Smooth muscle cell (in vitro differentiated cells): ENCODE results near the gene GREM2. TPM values are rescaled to one million over a fixed set of nuclear protein-coding genes. Genes with fewer than 3 reads are reported as not detected.

Source experiments
- DNase-seq: peaks from one replicate; lab custom pipeline; 2025; ENCODE audit not compliant: unreplicated experiment; lab: John Stamatoyannopoulos, UW
- H2AFZ ChIP-seq: fragments of 200-600 bp; sonication (generic); 2 replicates; pipeline ENCODE4 v1.6.0; 2016; ENCODE audit warnings: antibody characterized with exemption, low read depth, mild to moderate bottlenecking
- H3F3A ChIP-seq: fragments of 200-600 bp; sonication (generic); 2 replicates; pipeline ENCODE4 v1.6.0; 2017; ENCODE audit warnings: antibody characterized with exemption, low read depth
- H3K27ac ChIP-seq: fragments of 200-600 bp; sonication (generic); 2 replicates; pipeline ENCODE4 v1.5.1; 2016; ENCODE audit warnings: low read depth, mild to moderate bottlenecking
- H3K27me3 ChIP-seq: fragments of 200-600 bp; sonication (generic); 2 replicates; pipeline ENCODE4 v1.6.1; 2016; ENCODE audit warnings: low read depth, mild to moderate bottlenecking
- H3K36me3 ChIP-seq: fragments of 200-600 bp; sonication (generic); 2 replicates; pipeline ENCODE4 v1.5.1; 2016; ENCODE audit warnings: low read depth
- H3K4me1 ChIP-seq: fragments of 200-600 bp; sonication (generic); 2 replicates; pipeline ENCODE4 v1.5.1; 2016; ENCODE audit warnings: low read depth
- H3K4me2 ChIP-seq: fragments of 200-600 bp; sonication (generic); 2 replicates; pipeline ENCODE4 v1.6.0; 2016; ENCODE audit warnings: mild to moderate bottlenecking
- H3K4me3 ChIP-seq: fragments of 200-600 bp; sonication (generic); 2 replicates; pipeline ENCODE4 v1.5.1; 2016; ENCODE audit warnings: mild to moderate bottlenecking
- H3K79me2 ChIP-seq: fragments of 200-600 bp; sonication (generic); 2 replicates; pipeline ENCODE4 v1.6.0; 2016; ENCODE audit warnings: low read depth, mild to moderate bottlenecking
- H3K9ac ChIP-seq: fragments of 200-600 bp; sonication (generic); 2 replicates; pipeline ENCODE4 v1.6.0; 2016; ENCODE audit warnings: low read depth
- H3K9me3 ChIP-seq: fragments of 200-600 bp; sonication (generic); replicated peaks from 2 replicates; pipeline ENCODE4 v1.5.1; 2016; ENCODE audit warnings: low read depth
- H4K20me1 ChIP-seq: fragments of 200-600 bp; sonication (generic); 2 replicates; pipeline ENCODE4 v1.6.0; 2016; ENCODE audit warnings: low read depth
- WGBS: methylation state at CpG from one replicate; pipeline ENCODE4 v1.1.7; 2016; ENCODE audit warnings: low lambda C conversion rate; 5-methylcytosine and 5-hydroxymethylcytosine counted together
- polyA plus RNA-seq: library from polyadenylated mRNA; unstranded; fragments of >200 nt; fragmentation: Nextera tagmentation; extraction: Ambion mirVana; gene quantifications from 2 replicates; pipeline ENCODE4 v1.2.1, GENCODE V29; 2016
- total RNA-seq: library from RNA; depleted of rRNA; stranded (reverse); fragments of >200 nt; gene quantifications from 2 replicates; pipeline ENCODE4 v1.2.3, GENCODE V29; 2014
- TF ChIP-seq, protein P1 (sequence below): fragments of 200-600 bp; sonication (generic); IDR thresholded peaks from 2 replicates; pipeline ENCODE4 v1.5.1; 2017; ENCODE audit warnings: borderline replicate concordance, mild to moderate bottlenecking, antibody characterized with exemption; ENCODE audit not compliant: insufficient read depth, poor library complexity, severe bottlenecking

The GREM2 gene
- total and polyA plus RNA-seq, 2 experiments from 2014 or later, result 8.0 to 15.1 TPM

DNA sequence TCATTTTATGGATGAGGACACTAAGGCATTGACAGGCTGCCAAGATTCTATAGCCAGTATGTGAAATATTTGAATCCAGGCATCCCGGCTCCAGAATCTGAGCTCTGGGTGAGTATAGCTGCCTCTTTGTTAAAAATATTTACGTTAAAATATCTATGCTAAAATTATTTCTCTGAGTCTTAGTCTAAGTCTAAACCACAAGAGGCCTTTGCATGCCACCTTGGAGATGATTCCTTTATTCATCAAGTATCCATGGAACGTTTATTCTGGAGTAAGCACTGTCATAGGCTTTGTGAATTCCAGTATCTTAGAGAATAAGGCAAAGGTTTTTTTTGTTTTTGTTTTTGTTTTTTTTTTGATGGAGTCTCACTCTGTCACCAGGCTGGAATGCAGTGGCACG lies 116.4 kb downstream of the GREM2 start:
- Histone ChIP-seq H3K36me3 (no peaks in the 10 kb centered on the region), H3K9ac (no peak overlapping the region), H3K4me2 (no peak overlapping the region), H4K20me1 (no peaks in the 10 kb centered on the region), H3F3A (peaks cover 8% of the 10 kb centered on the region), H3K27ac (no peak overlapping the region), H2AFZ (no peak overlapping the region), H3K79me2 (peaks cover 3% of the 10 kb centered on the region), H3K4me3 (no peak overlapping the region), H3K27me3 (no peaks in the 10 kb centered on the region), H3K9me3 (no peaks in the 10 kb centered on the region), H3K4me1 (no peaks in the 10 kb centered on the region)
- DNase-seq, result no peak
- TF ChIP-seq, protein P1, sequence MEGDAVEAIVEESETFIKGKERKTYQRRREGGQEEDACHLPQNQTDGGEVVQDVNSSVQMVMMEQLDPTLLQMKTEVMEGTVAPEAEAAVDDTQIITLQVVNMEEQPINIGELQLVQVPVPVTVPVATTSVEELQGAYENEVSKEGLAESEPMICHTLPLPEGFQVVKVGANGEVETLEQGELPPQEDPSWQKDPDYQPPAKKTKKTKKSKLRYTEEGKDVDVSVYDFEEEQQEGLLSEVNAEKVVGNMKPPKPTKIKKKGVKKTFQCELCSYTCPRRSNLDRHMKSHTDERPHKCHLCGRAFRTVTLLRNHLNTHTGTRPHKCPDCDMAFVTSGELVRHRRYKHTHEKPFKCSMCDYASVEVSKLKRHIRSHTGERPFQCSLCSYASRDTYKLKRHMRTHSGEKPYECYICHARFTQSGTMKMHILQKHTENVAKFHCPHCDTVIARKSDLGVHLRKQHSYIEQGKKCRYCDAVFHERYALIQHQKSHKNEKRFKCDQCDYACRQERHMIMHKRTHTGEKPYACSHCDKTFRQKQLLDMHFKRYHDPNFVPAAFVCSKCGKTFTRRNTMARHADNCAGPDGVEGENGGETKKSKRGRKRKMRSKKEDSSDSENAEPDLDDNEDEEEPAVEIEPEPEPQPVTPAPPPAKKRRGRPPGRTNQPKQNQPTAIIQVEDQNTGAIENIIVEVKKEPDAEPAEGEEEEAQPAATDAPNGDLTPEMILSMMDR, result no peak
- WGBS, result 85% methylated on average over 4 of the region's 4 CpGs

DNA sequence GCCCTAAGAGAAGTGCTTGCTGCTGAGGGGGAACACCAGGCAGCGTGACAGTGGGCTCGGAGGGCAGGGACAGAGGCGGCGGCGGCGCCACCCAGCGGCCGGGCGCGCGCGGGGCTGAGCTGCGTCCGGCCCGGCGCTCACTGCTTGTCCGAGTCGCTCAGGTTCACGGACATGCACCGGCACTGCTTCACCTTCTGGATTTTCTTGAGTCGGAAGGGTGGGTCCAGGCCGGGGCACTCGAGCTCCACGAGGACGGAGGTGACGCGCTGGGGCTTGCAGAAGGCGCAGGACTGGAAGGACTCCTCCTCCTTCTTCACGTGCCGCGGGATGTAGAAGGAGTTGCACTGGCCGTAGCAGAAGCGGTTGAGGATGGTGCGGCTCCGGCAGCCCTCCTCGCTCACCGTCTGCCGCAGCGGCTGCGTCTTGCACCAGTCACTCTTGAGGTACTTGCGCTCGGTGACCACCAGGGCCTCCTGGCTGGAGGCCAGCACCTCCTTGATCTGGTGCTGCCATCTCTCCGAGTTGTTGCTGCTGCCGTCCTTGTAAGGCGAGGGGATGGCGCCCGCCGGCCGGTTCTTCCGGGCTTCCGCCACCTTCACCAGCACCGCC lies 119.0 kb downstream of the GREM2 start:
- TF ChIP-seq, protein P1, result peak; percentile 32
- Histone ChIP-seq H3K4me1 (no peaks in the 10 kb centered on the region), H3K27me3 (no peaks in the 10 kb centered on the region), H3K36me3 (no peaks in the 10 kb centered on the region), H3K79me2 (peaks cover 3% of the 10 kb centered on the region), H3K4me3 (peak overlapping the region; percentile 44), H3K9ac (no peak overlapping the region), H3F3A (peaks cover 4% of the 10 kb centered on the region), H3K9me3 (no peaks in the 10 kb centered on the region), H2AFZ (peak overlapping the region; percentile 66), H4K20me1 (no peaks in the 10 kb centered on the region), H3K4me2 (peak overlapping the region; percentile 87), H3K27ac (no peak overlapping the region)
- 29% methylated on average over 50 of the region's 52 CpGs for WGBS
- DNase-seq, result no peak

DNA sequence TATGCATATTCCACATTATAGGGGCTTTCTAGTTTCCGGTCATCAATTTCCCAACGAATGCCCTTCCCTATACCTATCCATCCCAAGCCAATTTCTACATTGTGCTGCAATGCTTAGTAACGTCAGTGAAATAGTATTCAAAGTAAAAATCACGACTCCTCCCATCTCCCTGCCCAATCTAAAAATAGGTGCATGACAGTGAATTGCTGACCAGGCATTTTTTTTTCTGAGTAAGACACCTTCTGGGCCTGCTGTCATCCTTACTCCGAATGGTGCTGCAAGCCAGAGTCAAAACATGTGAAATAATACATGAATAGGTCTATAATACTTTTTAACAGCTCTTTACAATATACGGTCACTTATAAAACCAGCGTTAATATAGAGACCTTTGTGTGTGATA lies 120.2 kb downstream of the GREM2 start:
- Histone ChIP-seq H3K27me3 (no peaks in the 10 kb centered on the region), H3K4me3 (no peak overlapping the region), H3K36me3 (no peaks in the 10 kb centered on the region), H2AFZ (no peak overlapping the region), H3K9ac (no peak overlapping the region), H3K4me2 (no peak overlapping the region), H3K27ac (no peak overlapping the region), H4K20me1 (no peaks in the 10 kb centered on the region), H3K9me3 (no peaks in the 10 kb centered on the region), H3K4me1 (no peaks in the 10 kb centered on the region), H3K79me2 (peaks cover 3% of the 10 kb centered on the region), H3F3A (no peaks in the 10 kb centered on the region)
- TF ChIP-seq, protein P1, result no peak
- WGBS, result 86% methylated on average over 7 of the region's 7 CpGs
- DNase-seq, result no peak

DNA sequence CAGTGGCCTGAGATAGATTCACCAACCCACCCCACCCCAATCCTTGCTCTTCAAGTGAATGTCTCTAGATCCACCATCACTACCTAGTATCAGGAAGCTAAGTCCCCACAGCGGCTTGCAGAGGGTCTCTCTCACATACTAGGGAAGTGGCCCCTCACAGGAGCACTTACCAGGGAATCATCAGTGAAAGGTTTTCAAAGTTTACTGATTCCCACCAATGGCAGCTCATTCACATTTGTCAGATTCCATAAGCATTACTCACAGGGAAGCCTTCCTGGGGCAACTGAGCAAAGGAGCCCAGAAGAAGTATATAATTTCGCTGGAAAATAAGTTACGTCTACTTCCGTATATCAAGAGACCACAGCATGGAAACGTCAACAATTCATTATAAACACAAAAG lies 120.8 kb downstream of the GREM2 start:
- WGBS, result 38% methylated on average over 5 of the region's 5 CpGs

More for the DNA sequence above, 120.8 kb downstream of the GREM2 start:
- Histone ChIP-seq H3K4me1 (no peaks in the 10 kb centered on the region), H3F3A (no peaks in the 10 kb centered on the region), H3K4me3 (no peak overlapping the region), H3K79me2 (peaks cover 3% of the 10 kb centered on the region), H3K9me3 (no peaks in the 10 kb centered on the region), H3K27me3 (no peaks in the 10 kb centered on the region), H3K9ac (no peak overlapping the region), H4K20me1 (no peaks in the 10 kb centered on the region), H3K27ac (no peak overlapping the region), H3K36me3 (no peaks in the 10 kb centered on the region), H3K4me2 (no peak overlapping the region), H2AFZ (no peak overlapping the region)
- TF ChIP-seq, protein P1, result no peak
- no peak for DNase-seq
